ENCODE results near the gene MGAT4B. TPM values are rescaled to one million over a fixed set of nuclear protein-coding genes. Genes with fewer than 3 reads are reported as not detected.

MGAT4B gene
- total RNA-seq, 2 donors from 2014 or later: 66.5 to 87.7 TPM

GRCh38 chr5:179759581-179760551 is 46.8 kb downstream of the MGAT4B start:
- DNase-seq (ENCODE audit: low spot score) (no peak), ATAC-seq (ENCODE audit: insufficient number of reproducible peaks, low FRiP score, low read depth) (no peak)
- peaks cover 17 to 55% of the 10 kb centered on the region in 2 donors for H3K4me1 ChIP-seq (ENCODE audit: control insufficient read depth in 1 of 2, low read depth in 2 of 2)
- H3K36me3 ChIP-seq: no peaks in the 10 kb centered on the region
- no peak overlapping the region for H3K4me3 ChIP-seq
- H3K9me3 ChIP-seq: no peaks in the 10 kb centered on the region
- no peak for TF ChIP-seq CTCF (IDR thresholded peaks at IDR 0.05)
- H3K27ac ChIP-seq: no peak overlapping the region
- no peaks in the 10 kb centered on the region for H3K27me3 ChIP-seq (replicated peaks; ENCODE audit: insufficient read depth)

- Histone ChIP-seq H3K4me1 (ENCODE audit: control insufficient read depth in 1 of 2, low read depth in 2 of 2) (peaks cover 17 to 56% of the 10 kb centered on the region in 2 donors), H3K27ac (no peak overlapping the region), H3K27me3 (replicated peaks; ENCODE audit: insufficient read depth) (no peaks in the 10 kb centered on the region), H3K36me3 (no peaks in the 10 kb centered on the region), H3K9me3 (no peaks in the 10 kb centered on the region), H3K4me3 (no peak overlapping the region)
- DNase-seq (ENCODE audit: low spot score) (no peak), ATAC-seq (ENCODE audit: insufficient number of reproducible peaks, low FRiP score, low read depth) (no peak)
- TF ChIP-seq CTCF (IDR thresholded peaks at IDR 0.05): no peak
These were observed 47.7 kb downstream of the MGAT4B start for GRCh38 chr5:179758955-179759354.

- H3K36me3 ChIP-seq: no peaks in the 10 kb centered on the region
- H3K27me3 ChIP-seq (replicated peaks; ENCODE audit: insufficient read depth): no peaks in the 10 kb centered on the region
- ATAC-seq (ENCODE audit: insufficient number of reproducible peaks, low FRiP score, low read depth) (no peak), DNase-seq (ENCODE audit: low spot score) (no peak)
- no peaks in the 10 kb centered on the region for H3K9me3 ChIP-seq
- TF ChIP-seq CTCF (IDR thresholded peaks at IDR 0.05): no peak
- H3K27ac ChIP-seq: no peak overlapping the region
- H3K4me1 ChIP-seq (ENCODE audit: control insufficient read depth in 1 of 2, low read depth in 2 of 2): peaks cover 2 to 31% of the 10 kb centered on the region in 2 donors
- no peak overlapping the region for H3K4me3 ChIP-seq
These were observed 51.6 kb downstream of the MGAT4B start for GRCh38 chr5:179755022-179755421.

GRCh38 chr5:179753971-179754370 is 52.7 kb downstream of the MGAT4B start:
- no peak for DNase-seq (ENCODE audit: low spot score)
- no peaks in the 10 kb centered on the region for H3K36me3 ChIP-seq
- H3K27ac ChIP-seq: no peak overlapping the region
- ATAC-seq (ENCODE audit: insufficient number of reproducible peaks, low FRiP score, low read depth): no peak
- no peaks in the 10 kb centered on the region for H3K27me3 ChIP-seq (replicated peaks; ENCODE audit: insufficient read depth)
- peaks cover 2 to 24% of the 10 kb centered on the region in 2 donors for H3K4me1 ChIP-seq (ENCODE audit: control insufficient read depth in 1 of 2, low read depth in 2 of 2)
- H3K9me3 ChIP-seq: no peaks in the 10 kb centered on the region
- no peak for TF ChIP-seq CTCF (IDR thresholded peaks at IDR 0.05)
- no peak overlapping the region for H3K4me3 ChIP-seq

GRCh38 chr5:179749857-179750508 is 56.7 kb downstream of the MGAT4B start:
- Histone ChIP-seq H3K4me1 (ENCODE audit: control insufficient read depth in 1 of 2, low read depth in 2 of 2) (peaks cover 2 to 16% of the 10 kb centered on the region in 2 donors), H3K9me3 (no peaks in the 10 kb centered on the region), H3K27me3 (replicated peaks; ENCODE audit: insufficient read depth) (no peaks in the 10 kb centered on the region), H3K36me3 (no peaks in the 10 kb centered on the region), H3K27ac (no peak overlapping the region), H3K4me3 (no peak overlapping the region)
- ATAC-seq (ENCODE audit: insufficient number of reproducible peaks, low FRiP score, low read depth) (no peak), DNase-seq (ENCODE audit: low spot score) (no peak)
- TF ChIP-seq CTCF (IDR thresholded peaks at IDR 0.05): no peak
